IPS-20b (cell line): ENCODE results near the gene NR1H2.
"Not testable (repeated sequence)": the region's sequence is repeated elsewhere in the genome, so short reads cannot be mapped to it uniquely, and the experiment has no call there.

Source experiments
- H3K27ac ChIP-seq: one replicate; pipeline ENCODE4 v1.5.1; 2013; ENCODE audit warnings: low read length
- H3K27me3 ChIP-seq: 2 replicates; pipeline ENCODE4 v1.6.1; 2013; ENCODE audit warnings: mild to moderate bottlenecking, low read length, inconsistent platforms; ENCODE audit not compliant: insufficient read depth
- H3K36me3 ChIP-seq: 2 replicates; pipeline ENCODE4 v1.6.1; 2013; ENCODE audit warnings: low read depth, mild to moderate bottlenecking, inconsistent platforms, low read length, moderate library complexity; ENCODE audit not compliant: insufficient read depth
- H3K4me1 ChIP-seq: 2 replicates; pipeline ENCODE4 v1.6.1; 2013; ENCODE audit warnings: mild to moderate bottlenecking, control low read depth, inconsistent platforms, low read length, moderate library complexity; ENCODE audit not compliant: insufficient read depth
- H3K4me3 ChIP-seq: 2 replicates; pipeline ENCODE4 v1.5.1; 2013; ENCODE audit warnings: mild to moderate bottlenecking, low read length, inconsistent platforms
- H3K9ac ChIP-seq: 2 replicates; pipeline ENCODE4 v1.6.1; 2013; ENCODE audit warnings: low read depth, mild to moderate bottlenecking, inconsistent platforms, low read length, moderate library complexity
- H3K9me3 ChIP-seq: 2 replicates; pipeline ENCODE4 v1.6.1; 2013; ENCODE audit warnings: mild to moderate bottlenecking, low read depth, low read length, inconsistent platforms; ENCODE audit not compliant: insufficient read depth

Gene NR1H2

GRCh38 chr19:50332244-50333038, 43.8 kb upstream of the NR1H2 start:
- H3K9me3 ChIP-seq, result peaks cover 52% of the 10 kb centered on the region
- H3K4me1 ChIP-seq, result no peaks in the 10 kb centered on the region
- H3K27ac ChIP-seq, result no peak overlapping the region
- H3K9ac ChIP-seq, result no peak overlapping the region
- no peaks in the 10 kb centered on the region for H3K36me3 ChIP-seq
- H3K27me3 ChIP-seq, result peaks cover 5% of the 10 kb centered on the region
- peak overlapping the region; percentile 67 for H3K4me3 ChIP-seq

GRCh38 chr19:50333235-50333736, 43.0 kb upstream of the NR1H2 start:
- Histone ChIP-seq H3K27ac (no peak overlapping the region), H3K4me1 (no peaks in the 10 kb centered on the region), H3K9me3 (peaks cover 55% of the 10 kb centered on the region), H3K36me3 (no peaks in the 10 kb centered on the region), H3K9ac (no peak overlapping the region), H3K4me3 (peak overlapping the region; percentile 67; the same call in 1 of the 2 replicates), H3K27me3 (no peaks in the 10 kb centered on the region; the same call in 1 of the 2 replicates)

GRCh38 chr19:50333737-50334617, 42.3 kb upstream of the NR1H2 start:
- H3K27me3 ChIP-seq, result no peaks in the 10 kb centered on the region; the same call in 1 of the 2 replicates
- H3K4me1 ChIP-seq, result no peaks in the 10 kb centered on the region
- H3K4me3 ChIP-seq, result no peak overlapping the region
- peaks cover 56% of the 10 kb centered on the region for H3K9me3 ChIP-seq
- no peak overlapping the region for H3K9ac ChIP-seq
- no peaks in the 10 kb centered on the region for H3K36me3 ChIP-seq
- no peak overlapping the region for H3K27ac ChIP-seq

- Histone ChIP-seq H3K9ac (no peak overlapping the region), H3K4me3 (no peak overlapping the region), H3K4me1 (no peaks in the 10 kb centered on the region), H3K27me3 (no peaks in the 10 kb centered on the region; the same call in 1 of the 2 replicates), H3K36me3 (no peaks in the 10 kb centered on the region), H3K9me3 (peaks cover 60% of the 10 kb centered on the region), H3K27ac (no peak overlapping the region)
These were observed 41.4 kb upstream of the NR1H2 start for GRCh38 chr19:50334741-50335421.

GRCh38 chr19:50337031-50337430, 39.2 kb upstream of the NR1H2 start:
- not testable (repeated sequence) for H3K27me3 ChIP-seq, H3K36me3 ChIP-seq, H3K4me1 ChIP-seq, H3K9ac ChIP-seq, H3K4me3 ChIP-seq, H3K27ac ChIP-seq
- peaks cover 74% of the 10 kb centered on the region for H3K9me3 ChIP-seq

- peaks cover 56% of the 10 kb centered on the region for H3K9me3 ChIP-seq
- H3K4me3 ChIP-seq, result no peak overlapping the region
- H3K36me3 ChIP-seq, result no peaks in the 10 kb centered on the region
- H3K27me3 ChIP-seq, result no peaks in the 10 kb centered on the region
- H3K4me1 ChIP-seq, result no peaks in the 10 kb centered on the region
- no peak overlapping the region for H3K9ac ChIP-seq
- no peak overlapping the region for H3K27ac ChIP-seq
These were observed 35.9 kb upstream of the NR1H2 start for GRCh38 chr19:50340331-50340730.

GRCh38 chr19:50341091-50341564, 35.1 kb upstream of the NR1H2 start:
- Histone ChIP-seq H3K36me3 (no peaks in the 10 kb centered on the region), H3K9ac (no peak overlapping the region), H3K4me3 (no peak overlapping the region), H3K27me3 (no peaks in the 10 kb centered on the region), H3K4me1 (no peaks in the 10 kb centered on the region), H3K27ac (no peak overlapping the region), H3K9me3 (peaks cover 49% of the 10 kb centered on the region)

- no peaks in the 10 kb centered on the region for H3K4me1 ChIP-seq
- H3K27me3 ChIP-seq, result no peaks in the 10 kb centered on the region
- H3K9me3 ChIP-seq, result peaks cover 36% of the 10 kb centered on the region
- H3K4me3 ChIP-seq, result no peak overlapping the region
- H3K27ac ChIP-seq, result no peak overlapping the region
- H3K9ac ChIP-seq, result no peak overlapping the region
- H3K36me3 ChIP-seq, result no peaks in the 10 kb centered on the region
These were observed 31.5 kb upstream of the NR1H2 start for GRCh38 chr19:50344661-50345318.

GRCh38 chr19:50347089-50347581, 29.1 kb upstream of the NR1H2 start:
- H3K27ac ChIP-seq, H3K4me1 ChIP-seq, H3K9ac ChIP-seq, H3K36me3 ChIP-seq, H3K27me3 ChIP-seq, H3K4me3 ChIP-seq: not testable (repeated sequence)
- peaks cover 41% of the 10 kb centered on the region for H3K9me3 ChIP-seq

GRCh38 chr19:50349277-50350057, 26.8 kb upstream of the NR1H2 start:
- no peaks in the 10 kb centered on the region for H3K4me1 ChIP-seq

More at GRCh38 chr19:50349277-50350057, 26.8 kb upstream of the NR1H2 start:
- no peaks in the 10 kb centered on the region for H3K27me3 ChIP-seq
- H3K4me3 ChIP-seq, result no peak overlapping the region
- no peaks in the 10 kb centered on the region for H3K36me3 ChIP-seq
- no peak overlapping the region for H3K27ac ChIP-seq
- peaks cover 38% of the 10 kb centered on the region for H3K9me3 ChIP-seq
- no peak overlapping the region for H3K9ac ChIP-seq
